Measurements from ENCODE around the gene LOC128125822.

Gene LOC128125822

DNA sequence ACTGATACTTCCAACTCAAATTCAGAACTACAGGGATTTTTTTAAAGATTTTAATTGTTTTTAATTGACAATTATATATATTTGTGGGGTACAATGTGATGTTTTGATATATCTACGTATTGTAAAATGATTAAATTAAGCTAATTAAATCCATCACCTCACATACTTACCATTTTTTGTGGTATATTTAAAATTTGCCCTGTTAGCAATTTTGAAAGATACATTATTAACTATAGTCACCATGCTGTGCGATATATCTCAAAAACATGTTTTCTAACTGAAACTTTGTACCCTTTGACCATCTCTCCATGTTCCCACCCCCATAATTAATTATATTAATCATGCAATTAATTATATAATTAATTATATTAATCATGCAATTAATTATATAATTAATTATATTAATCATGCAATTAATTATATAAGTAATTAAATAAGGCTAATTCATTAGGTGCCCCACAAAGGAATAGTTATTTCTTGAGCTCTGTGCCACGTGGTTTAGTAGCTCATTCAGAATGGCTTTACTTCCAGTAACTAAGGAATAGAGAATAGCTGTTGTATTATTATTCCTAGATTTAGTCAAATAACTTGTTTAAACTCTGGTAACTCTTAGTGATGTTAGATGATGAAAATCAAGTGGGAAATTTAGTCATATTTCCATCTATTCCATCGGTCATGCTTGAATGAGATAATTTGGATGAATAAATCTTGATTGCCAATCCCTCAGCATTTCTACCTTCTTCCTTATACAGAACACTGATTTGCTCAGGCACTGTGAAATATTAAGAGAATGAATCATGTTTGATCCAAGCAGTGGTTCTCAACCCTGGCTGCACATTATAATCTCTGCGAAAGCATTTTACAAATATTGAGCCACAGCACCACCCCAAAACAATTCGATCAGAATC is 25.1 kb downstream of the LOC128125822 start:
- TF ChIP-seq Cebpa-rat (IDR thresholded peaks at IDR 0.05) = no peak

DNA sequence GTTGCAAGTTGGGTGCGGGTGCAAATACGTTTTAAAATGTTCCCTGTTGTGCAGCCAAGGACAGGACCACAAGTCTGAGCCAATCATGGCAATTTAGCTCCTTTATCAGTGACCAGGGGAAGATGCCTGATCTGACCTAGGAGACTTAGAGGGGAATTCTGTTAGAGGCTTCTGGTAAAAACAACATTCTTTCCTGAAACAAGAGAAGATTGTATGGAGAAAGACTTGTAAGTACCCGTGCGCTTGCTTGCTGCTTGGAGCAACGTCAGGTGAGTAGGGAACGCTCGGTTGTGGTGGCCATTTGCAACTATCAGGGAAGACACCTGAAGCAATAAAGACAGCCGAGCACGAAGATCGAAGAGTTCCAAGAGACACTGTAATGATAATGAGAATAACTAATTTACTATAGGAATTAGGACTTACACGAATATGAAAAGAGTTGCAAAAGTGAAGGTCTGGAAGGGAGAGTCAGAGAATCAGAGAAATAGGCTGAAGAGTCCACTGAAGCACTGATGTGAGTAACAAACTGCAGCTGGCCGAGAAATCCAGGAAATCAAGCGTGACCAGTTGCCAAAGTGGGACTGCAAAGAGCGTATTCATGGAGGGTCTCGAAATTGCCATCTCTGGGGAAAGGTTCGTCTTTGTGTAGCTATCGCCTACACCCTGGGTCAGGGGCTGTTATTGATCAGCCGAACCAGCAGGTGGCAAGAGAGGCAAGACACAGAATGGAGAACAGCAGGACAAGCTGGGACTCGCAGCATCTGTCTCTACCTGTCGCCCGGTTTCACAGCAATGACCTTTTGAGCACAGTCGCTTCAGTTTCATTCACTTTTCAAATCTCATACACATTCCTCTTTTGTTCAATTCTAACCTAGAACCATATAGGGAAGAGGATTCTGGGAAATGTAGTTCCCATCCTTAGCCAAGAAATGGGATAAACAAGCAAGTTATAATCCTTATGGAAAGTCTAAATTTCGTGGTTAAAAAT is 26.1 kb downstream of the LOC128125822 start:
- Histone ChIP-seq H3K27ac (no peak overlapping the region), H4K20me1 (no peaks in the 10 kb centered on the region), H3K27me3 (no peaks in the 10 kb centered on the region), H3K36me3 (no peaks in the 10 kb centered on the region), H3K4me1 (peaks cover 9% of the 10 kb centered on the region; the same call in 1 of the 2 replicates), H3K4me3 (peak overlapping the region; percentile 60), H3K9ac (peak overlapping the region; percentile 51; the same call in 1 of the 2 replicates), H3K4me2 (peak overlapping the region; percentile 76), H3K9me3 (no peaks in the 10 kb centered on the region)
- no peak for TF ChIP-seq Cebpa-rat (IDR thresholded peaks at IDR 0.05)

More for the DNA sequence above, 25.1 kb downstream of the LOC128125822 start:
- no peaks in the 10 kb centered on the region for H4K20me1 ChIP-seq
- no peak overlapping the region for H3K9ac ChIP-seq
- no peak overlapping the region for H3K27ac ChIP-seq
- H3K9me3 ChIP-seq = no peaks in the 10 kb centered on the region
- no peaks in the 10 kb centered on the region for H3K27me3 ChIP-seq
- peak overlapping the region; percentile 76; the same call in 1 of the 2 replicates for H3K4me2 ChIP-seq
- peaks cover 9% of the 10 kb centered on the region; the same call in 1 of the 2 replicates for H3K4me1 ChIP-seq
- no peak overlapping the region; the same call in 1 of the 2 replicates for H3K4me3 ChIP-seq
- H3K36me3 ChIP-seq = no peaks in the 10 kb centered on the region

DNA sequence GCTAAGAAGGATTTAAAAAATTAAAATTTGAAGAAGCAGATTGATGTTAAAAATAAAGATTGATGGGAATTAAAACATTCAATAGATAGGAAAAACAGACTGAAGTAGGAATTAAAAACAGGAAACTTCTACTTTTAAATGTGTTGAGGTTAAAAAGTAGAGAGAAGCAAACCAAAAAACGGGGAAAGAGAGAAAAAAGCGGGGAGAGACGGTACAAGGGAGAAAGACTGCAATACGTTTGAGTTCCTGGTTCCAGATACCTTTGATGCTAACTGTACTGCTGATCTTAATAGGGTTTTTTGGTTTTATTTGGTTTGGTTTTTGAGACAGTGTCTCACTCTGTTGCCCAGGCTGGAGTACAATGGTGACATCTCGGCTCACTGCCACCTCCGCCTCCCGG is 27.0 kb downstream of the LOC128125822 start:
- Histone ChIP-seq H3K36me3 (no peaks in the 10 kb centered on the region), H3K9me3 (no peaks in the 10 kb centered on the region), H3K4me2 (no peak overlapping the region), H3K9ac (no peak overlapping the region), H4K20me1 (no peaks in the 10 kb centered on the region), H3K27ac (no peak overlapping the region), H3K4me1 (peaks cover 9% of the 10 kb centered on the region; the same call in 1 of the 2 replicates), H3K27me3 (no peaks in the 10 kb centered on the region), H3K4me3 (no peak overlapping the region)
- no peak for TF ChIP-seq Cebpa-rat (IDR thresholded peaks at IDR 0.05)

DNA sequence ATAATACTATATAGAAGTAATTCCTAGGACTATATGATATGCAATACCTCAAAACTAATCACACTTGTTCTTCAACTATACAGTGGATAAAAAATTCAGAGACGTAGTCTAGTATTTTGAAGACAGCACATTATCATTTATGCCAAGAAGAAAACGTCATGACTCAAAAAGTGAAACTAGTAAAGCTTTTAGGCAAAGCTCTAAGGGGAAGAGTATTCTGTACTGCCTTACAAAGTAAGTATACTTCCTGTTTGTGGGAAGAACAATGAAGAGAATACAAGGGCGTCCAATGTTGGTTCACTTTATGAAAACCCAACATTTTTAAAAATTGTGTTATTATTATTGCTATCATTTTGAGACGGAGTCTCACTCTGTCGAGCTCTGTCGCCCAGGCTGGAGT is 27.9 kb downstream of the LOC128125822 start:
- no peak overlapping the region for H3K4me2 ChIP-seq
- H3K4me1 ChIP-seq = peaks cover 9% of the 10 kb centered on the region; the same call in 1 of the 2 replicates
- no peak overlapping the region for H3K4me3 ChIP-seq
- H3K36me3 ChIP-seq = no peaks in the 10 kb centered on the region
- H3K9ac ChIP-seq = no peak overlapping the region
- TF ChIP-seq Cebpa-rat (IDR thresholded peaks at IDR 0.05) = no peak
- H3K27ac ChIP-seq = no peak overlapping the region
- no peaks in the 10 kb centered on the region for H3K27me3 ChIP-seq
- H4K20me1 ChIP-seq = no peaks in the 10 kb centered on the region
- H3K9me3 ChIP-seq = no peaks in the 10 kb centered on the region

DNA sequence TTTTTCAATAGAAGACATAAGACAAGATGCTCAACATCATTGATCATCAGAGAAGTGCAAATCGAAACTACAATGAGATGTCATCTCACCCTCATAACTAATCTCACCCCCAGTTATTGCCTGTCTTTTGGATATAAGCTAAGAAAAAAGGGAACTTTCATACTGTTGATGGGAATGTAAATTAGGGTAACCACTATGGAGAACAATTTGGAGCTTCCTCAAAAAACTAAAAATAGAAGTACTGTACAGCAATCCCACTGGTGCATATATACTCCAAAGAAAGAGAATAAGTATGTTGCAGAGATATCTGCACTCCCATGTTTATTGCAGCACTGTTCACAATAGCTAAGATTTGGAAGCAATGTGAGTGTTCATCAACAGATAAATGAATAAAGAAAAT is 37.0 kb downstream of the LOC128125822 start:
- H3K4me3 ChIP-seq = no peak overlapping the region
- no peak for TF ChIP-seq Cebpa-rat (IDR thresholded peaks at IDR 0.05)

DNA sequence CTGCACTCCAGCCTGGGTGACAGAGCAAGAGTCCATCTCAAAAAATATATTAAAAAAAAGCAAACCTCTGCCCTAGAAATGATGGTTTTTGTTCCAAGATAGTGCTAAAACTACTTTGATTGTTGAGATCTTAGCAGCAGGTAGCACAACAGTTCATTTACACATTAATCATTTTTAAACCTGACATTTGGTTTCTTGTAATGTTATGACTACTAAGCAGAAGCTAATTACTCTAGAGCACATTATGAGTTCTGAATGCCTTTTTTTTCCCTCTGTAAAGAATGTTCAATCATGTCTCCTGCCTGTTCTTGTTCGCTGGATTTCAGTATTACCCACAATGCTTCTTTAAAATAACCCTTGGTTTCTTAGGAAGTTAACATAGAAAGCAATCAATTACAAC is 38.7 kb downstream of the LOC128125822 start:
- Histone ChIP-seq H4K20me1 (no peaks in the 10 kb centered on the region), H3K4me3 (no peak overlapping the region), H3K27me3 (no peaks in the 10 kb centered on the region), H3K27ac (no peak overlapping the region), H3K4me2 (no peak overlapping the region), H3K9ac (no peak overlapping the region), H3K9me3 (no peaks in the 10 kb centered on the region), H3K4me1 (peaks cover 10% of the 10 kb centered on the region; the same call in 1 of the 2 replicates), H3K36me3 (no peaks in the 10 kb centered on the region)
- TF ChIP-seq Cebpa-rat (IDR thresholded peaks at IDR 0.05) = no peak

More for the DNA sequence above, 37.0 kb downstream of the LOC128125822 start:
- H3K27ac ChIP-seq = no peak overlapping the region
- no peaks in the 10 kb centered on the region for H4K20me1 ChIP-seq
- H3K36me3 ChIP-seq = no peaks in the 10 kb centered on the region
- H3K4me2 ChIP-seq = no peak overlapping the region
- H3K27me3 ChIP-seq = no peaks in the 10 kb centered on the region
- H3K9me3 ChIP-seq = no peaks in the 10 kb centered on the region
- H3K4me1 ChIP-seq = peaks cover 10% of the 10 kb centered on the region; the same call in 1 of the 2 replicates
- no peak overlapping the region for H3K9ac ChIP-seq

DNA sequence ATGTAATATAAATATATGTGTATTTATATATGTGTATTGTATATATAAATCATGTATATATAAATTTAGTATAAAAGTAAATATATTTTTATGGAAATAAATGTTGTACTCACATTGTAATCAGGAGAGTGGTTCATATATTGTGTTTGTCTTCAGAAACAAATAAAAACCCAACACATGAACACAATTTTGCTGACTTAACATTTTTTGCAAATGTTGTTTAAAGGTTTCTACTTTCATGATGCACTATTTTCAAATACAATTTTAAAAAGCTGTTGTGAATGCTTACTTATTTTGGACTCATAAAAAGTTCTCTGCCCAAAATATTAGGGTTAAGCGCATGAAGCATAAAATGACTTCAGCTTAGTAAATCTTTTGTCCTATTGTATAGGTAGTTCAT is 39.3 kb downstream of the LOC128125822 start:
- Histone ChIP-seq H3K4me3 (no peak overlapping the region), H3K9ac (no peak overlapping the region), H4K20me1 (no peaks in the 10 kb centered on the region), H3K36me3 (no peaks in the 10 kb centered on the region), H3K4me1 (peaks cover 10% of the 10 kb centered on the region; the same call in 1 of the 2 replicates), H3K27me3 (no peaks in the 10 kb centered on the region), H3K9me3 (no peaks in the 10 kb centered on the region), H3K4me2 (no peak overlapping the region), H3K27ac (no peak overlapping the region)
- TF ChIP-seq Cebpa-rat (IDR thresholded peaks at IDR 0.05) = no peak

DNA sequence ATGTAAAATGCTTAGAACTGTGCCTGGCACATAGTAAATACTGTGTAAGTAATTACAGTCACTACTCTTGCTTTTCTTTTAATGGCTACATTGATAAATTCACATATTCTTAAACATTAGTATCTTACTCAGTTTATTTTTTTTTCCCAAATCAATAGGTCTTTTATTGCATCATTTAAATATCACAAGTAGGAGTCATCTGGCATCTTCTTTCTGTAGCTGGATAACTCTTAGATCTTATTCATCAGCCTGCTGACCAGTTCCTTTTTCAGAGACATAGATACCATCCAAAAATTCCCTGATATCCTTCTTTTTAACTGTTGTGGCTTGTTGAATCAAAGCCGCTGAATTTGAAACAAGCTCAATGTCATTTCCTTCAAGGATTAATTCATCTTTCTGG is 43.3 kb downstream of the LOC128125822 start:
- TF ChIP-seq Cebpa-rat (IDR thresholded peaks at IDR 0.05) = no peak
- H3K4me3 ChIP-seq = no peak overlapping the region
- H3K9me3 ChIP-seq = no peaks in the 10 kb centered on the region
- H3K4me2 ChIP-seq = no peak overlapping the region
- no peaks in the 10 kb centered on the region for H3K27me3 ChIP-seq
- no peak overlapping the region for H3K27ac ChIP-seq
- no peaks in the 10 kb centered on the region for H3K36me3 ChIP-seq
- peaks cover 10% of the 10 kb centered on the region; the same call in 1 of the 2 replicates for H3K4me1 ChIP-seq
- H3K9ac ChIP-seq = no peak overlapping the region
- H4K20me1 ChIP-seq = no peaks in the 10 kb centered on the region

All from BLaER1 (cell line).